HEK293 (cell line): Measurements from ENCODE around the gene ANKRD61.

Source experiments
- SCRT2 ChIP-seq: fragments of 450-650 bp; formaldehyde crosslinking; IDR thresholded peaks from 2 replicates; pipeline ENCODE4 v1.5.1; 2016; ENCODE audit warnings: missing biosample characterization, missing genetic modification characterization
- SP2 ChIP-seq: fragments of 450-650 bp; formaldehyde crosslinking; IDR thresholded peaks from 2 replicates; pipeline ENCODE4 v1.5.1; 2016; ENCODE audit warnings: missing biosample characterization, missing genetic modification characterization
- ZNF501 ChIP-seq: fragments of 450-650 bp; formaldehyde crosslinking; IDR thresholded peaks from 2 replicates; pipeline ENCODE4 v1.5.1; 2016; ENCODE audit warnings: missing biosample characterization, missing genetic modification characterization
- ZNF555 ChIP-seq: fragments of 450-650 bp; formaldehyde crosslinking; conservative IDR thresholded peaks from 2 replicates; pipeline ENCODE4 v1.5.1; 2017; ENCODE audit warnings: missing biosample characterization, mild to moderate bottlenecking, missing genetic modification characterization, inconsistent platforms
- ZNF654 ChIP-seq: fragments of 450-650 bp; formaldehyde crosslinking; IDR thresholded peaks from 2 replicates; pipeline ENCODE4 v1.5.1; 2016; ENCODE audit warnings: low read depth, missing biosample characterization, missing genetic modification characterization
- TF ChIP-seq, protein P1 (sequence below): fragments of 450-650 bp; formaldehyde crosslinking; IDR thresholded peaks from 2 replicates; pipeline ENCODE4 v1.5.1; 2016; ENCODE audit warnings: missing biosample characterization, missing genetic modification characterization
- TF ChIP-seq, protein P2 (sequence below): fragments of 450-650 bp; formaldehyde crosslinking; IDR thresholded peaks from 2 replicates; pipeline ENCODE4 v1.5.1; 2016; ENCODE audit warnings: missing biosample characterization, missing genetic modification characterization

DNA sequence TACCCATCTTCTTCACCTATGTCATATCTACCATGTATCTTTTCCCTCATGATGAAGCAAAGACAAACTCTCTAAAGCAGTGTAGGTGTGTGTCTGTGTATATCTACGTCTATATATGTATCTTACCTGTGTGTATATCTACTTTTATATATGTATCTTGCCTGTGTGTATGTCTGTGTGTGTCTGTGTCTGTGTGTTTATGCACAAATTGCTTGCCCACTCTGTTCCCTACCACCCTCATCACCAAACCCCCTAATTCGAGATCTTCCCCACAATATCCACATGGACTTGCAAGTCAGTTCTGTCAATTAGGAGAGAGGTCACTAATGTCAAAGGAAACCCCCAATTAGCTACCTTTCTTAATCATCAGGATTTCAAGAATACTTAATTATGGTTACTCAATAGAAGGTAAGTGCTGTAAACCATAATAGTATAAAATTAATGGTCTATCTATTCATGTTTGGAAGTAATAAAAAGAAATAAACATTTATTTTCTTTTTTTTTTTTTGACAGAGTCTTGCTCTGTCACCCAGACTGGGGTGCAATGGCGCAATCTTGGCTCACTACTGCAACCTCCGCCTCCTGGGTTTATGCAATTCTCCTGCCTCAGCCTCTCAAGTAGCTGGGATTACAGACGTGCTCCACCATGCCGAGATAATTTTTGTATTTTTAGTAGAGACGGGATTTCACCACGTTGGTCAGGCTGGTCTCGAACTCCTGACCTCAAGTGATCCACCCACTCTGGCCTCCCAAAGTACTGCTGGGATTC, 43.6 kb downstream of the ANKRD61 start:
- no peak for TF ChIP-seq SP2
- TF ChIP-seq, protein P1, sequence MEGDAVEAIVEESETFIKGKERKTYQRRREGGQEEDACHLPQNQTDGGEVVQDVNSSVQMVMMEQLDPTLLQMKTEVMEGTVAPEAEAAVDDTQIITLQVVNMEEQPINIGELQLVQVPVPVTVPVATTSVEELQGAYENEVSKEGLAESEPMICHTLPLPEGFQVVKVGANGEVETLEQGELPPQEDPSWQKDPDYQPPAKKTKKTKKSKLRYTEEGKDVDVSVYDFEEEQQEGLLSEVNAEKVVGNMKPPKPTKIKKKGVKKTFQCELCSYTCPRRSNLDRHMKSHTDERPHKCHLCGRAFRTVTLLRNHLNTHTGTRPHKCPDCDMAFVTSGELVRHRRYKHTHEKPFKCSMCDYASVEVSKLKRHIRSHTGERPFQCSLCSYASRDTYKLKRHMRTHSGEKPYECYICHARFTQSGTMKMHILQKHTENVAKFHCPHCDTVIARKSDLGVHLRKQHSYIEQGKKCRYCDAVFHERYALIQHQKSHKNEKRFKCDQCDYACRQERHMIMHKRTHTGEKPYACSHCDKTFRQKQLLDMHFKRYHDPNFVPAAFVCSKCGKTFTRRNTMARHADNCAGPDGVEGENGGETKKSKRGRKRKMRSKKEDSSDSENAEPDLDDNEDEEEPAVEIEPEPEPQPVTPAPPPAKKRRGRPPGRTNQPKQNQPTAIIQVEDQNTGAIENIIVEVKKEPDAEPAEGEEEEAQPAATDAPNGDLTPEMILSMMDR (tag by site-specific recombination), result no peak
- no peak for TF ChIP-seq ZNF501 (tag by site-specific recombination)
- TF ChIP-seq ZNF555, result no peak
- TF ChIP-seq, protein P2, sequence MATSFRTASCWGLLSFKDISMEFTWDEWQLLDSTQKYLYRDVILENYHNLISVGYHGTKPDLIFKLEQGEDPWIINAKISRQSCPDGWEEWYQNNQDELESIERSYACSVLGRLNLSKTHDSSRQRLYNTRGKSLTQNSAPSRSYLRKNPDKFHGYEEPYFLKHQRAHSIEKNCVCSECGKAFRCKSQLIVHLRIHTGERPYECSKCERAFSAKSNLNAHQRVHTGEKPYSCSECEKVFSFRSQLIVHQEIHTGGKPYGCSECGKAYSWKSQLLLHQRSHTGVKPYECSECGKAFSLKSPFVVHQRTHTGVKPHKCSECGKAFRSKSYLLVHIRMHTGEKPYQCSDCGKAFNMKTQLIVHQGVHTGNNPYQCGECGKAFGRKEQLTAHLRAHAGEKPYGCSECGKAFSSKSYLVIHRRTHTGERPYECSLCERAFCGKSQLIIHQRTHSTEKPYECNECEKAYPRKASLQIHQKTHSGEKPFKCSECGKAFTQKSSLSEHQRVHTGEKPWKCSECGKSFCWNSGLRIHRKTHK (tag by site-specific recombination), result no peak
- no peak for TF ChIP-seq SCRT2
- no peak for TF ChIP-seq ZNF654
